ENCODE data around the gene EVI5L.

The EVI5L gene

GRCh38 chr19:7818806-7819205 is 11.2 kb upstream of the EVI5L start:
- DNase-seq = no peak

- DNase-seq = no peak
These were observed 10.7 kb upstream of the EVI5L start for GRCh38 chr19:7819337-7819736.

- DNase-seq = peak; percentile 30
These were observed 9.4 kb upstream of the EVI5L start for GRCh38 chr19:7820588-7820987.

GRCh38 chr19:7822910-7823515 is 7.0 kb upstream of the EVI5L start:
- peak; percentile 30 for DNase-seq

- DNase-seq = no peak
These were observed 6.2 kb upstream of the EVI5L start for GRCh38 chr19:7823686-7824301.

GRCh38 chr19:7829166-7829520 is 875 bp upstream of the EVI5L start:
- no peak for DNase-seq

- no peak for DNase-seq
These were observed 304 bp downstream of the EVI5L start for GRCh38 chr19:7830272-7830771.

- DNase-seq = no peak
These were observed 805 bp downstream of the EVI5L start for GRCh38 chr19:7830823-7831222.

- DNase-seq = peak; percentile 72
These were observed 1.4 kb downstream of the EVI5L start for GRCh38 chr19:7831452-7831851.

GRCh38 chr19:7832009-7832408 is 2.0 kb downstream of the EVI5L start:
- DNase-seq = no peak

GRCh38 chr19:7832781-7833180 is 2.8 kb downstream of the EVI5L start:
- DNase-seq = no peak

GRCh38 chr19:7833225-7834099 is 3.4 kb downstream of the EVI5L start:
- no peak for DNase-seq

- no peak for DNase-seq
These were observed 9.5 kb downstream of the EVI5L start for GRCh38 chr19:7839476-7839875.

GRCh38 chr19:7840629-7841028 is 10.6 kb downstream of the EVI5L start:
- no peak for DNase-seq

- DNase-seq = no peak
These were observed 12.0 kb downstream of the EVI5L start for GRCh38 chr19:7841751-7842660.

GRCh38 chr19:7842661-7843294 is 12.8 kb downstream of the EVI5L start:
- no peak for DNase-seq

GRCh38 chr19:7843521-7843920 is 13.5 kb downstream of the EVI5L start:
- DNase-seq = no peak

- DNase-seq = no peak
These were observed 14.4 kb downstream of the EVI5L start for GRCh38 chr19:7844405-7844804.

GRCh38 chr19:7844951-7845350 is 14.9 kb downstream of the EVI5L start:
- no peak for DNase-seq

- DNase-seq = no peak
These were observed 15.6 kb downstream of the EVI5L start for GRCh38 chr19:7845390-7846154.

- no peak for DNase-seq
These were observed 16.2 kb downstream of the EVI5L start for GRCh38 chr19:7846155-7846646.
